HG03521 (cell line): Measurements from ENCODE around the gene UPK3A.
A peak's percentile ranks its signal among the peaks of the same experiment; 100 is the strongest.
"Not testable (repeated sequence)": the region's sequence is repeated elsewhere in the genome, so short reads cannot be mapped to it uniquely, and the experiment has no call there.

Experiments
- ATAC-seq: cut with Tn5 transposase; IDR thresholded peaks from one replicate; pipeline ENCODE4 v1.9.1; 2021; ENCODE audit warnings: mild to moderate bottlenecking, moderate library complexity; ENCODE audit not compliant: unreplicated experiment

The UPK3A gene

DNA sequence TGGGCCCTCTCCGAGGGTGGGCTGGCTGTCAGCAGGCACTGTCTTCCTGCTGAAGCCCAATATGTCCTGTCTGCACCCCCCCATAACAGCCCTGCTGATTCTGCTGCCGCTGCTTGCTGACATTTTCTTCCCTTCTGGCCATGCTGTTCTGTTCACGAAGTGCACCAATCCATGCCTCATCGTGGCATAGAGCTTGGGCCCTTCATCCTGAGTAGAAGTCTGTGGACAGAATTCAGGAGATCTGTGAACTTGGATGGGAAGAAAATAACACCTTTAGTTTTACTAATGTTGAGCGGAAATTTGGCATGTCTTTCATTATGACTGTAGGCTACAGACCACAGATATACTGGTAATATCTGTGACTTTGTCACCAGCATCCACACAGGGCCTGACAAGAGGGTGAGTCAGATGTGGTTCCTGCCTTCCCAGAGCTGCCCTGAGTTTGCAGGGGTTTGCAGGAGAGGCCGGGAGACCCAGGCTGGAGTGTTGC lies 29.9 kb upstream of the UPK3A start:
- ATAC-seq, result no peak

DNA sequence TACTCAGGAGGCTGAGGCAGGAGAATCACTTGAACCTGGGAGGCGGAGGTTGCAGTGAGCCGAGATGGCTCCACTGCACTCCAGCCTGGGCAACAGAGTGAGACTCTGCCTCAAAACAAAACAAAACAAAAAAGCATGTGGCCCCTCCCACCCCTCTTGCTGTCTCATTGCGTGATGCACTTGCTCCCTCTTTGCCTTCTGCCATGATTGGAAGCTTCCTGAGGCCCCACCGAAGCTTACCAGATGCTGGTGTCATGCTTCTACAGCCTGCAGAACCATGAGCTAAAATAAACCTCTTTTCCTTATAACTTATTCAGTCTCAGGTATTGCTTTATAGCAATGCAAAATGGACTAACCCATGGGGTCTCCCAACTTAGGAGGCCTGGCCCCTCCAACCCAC lies 26.8 kb upstream of the UPK3A start:
- ATAC-seq, result not testable (repeated sequence)

DNA sequence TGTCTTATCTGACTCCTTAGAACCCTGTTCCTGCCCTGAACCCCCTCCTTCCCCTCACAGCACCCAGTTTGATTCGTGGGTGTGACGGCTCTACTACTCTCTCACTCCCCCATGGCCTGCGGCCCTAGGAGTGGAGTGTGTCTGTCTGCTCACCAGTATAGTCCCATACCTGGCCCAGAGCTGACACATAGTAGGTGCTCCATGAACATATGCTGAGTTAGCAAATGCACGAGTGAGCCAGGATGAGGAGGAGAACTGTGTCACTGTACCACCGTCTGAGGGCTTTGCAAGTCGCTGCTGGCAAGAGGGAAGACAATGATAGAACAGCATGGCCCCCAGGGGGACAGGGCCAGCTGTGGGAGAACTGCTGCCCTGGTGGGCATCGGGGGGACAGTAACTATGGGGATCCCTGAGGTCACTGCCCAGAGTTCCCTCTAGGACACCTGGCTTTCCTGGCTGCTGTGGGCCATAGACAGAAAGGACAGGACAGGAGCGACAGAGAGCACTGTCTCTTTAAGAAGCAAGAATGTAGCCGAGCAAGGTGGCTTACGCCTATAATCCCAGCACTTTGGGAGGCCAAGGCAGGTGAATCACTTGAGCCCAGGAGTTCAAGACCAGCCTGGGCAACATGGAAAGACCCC lies 24.9 kb upstream of the UPK3A start:
- no peak for ATAC-seq

DNA sequence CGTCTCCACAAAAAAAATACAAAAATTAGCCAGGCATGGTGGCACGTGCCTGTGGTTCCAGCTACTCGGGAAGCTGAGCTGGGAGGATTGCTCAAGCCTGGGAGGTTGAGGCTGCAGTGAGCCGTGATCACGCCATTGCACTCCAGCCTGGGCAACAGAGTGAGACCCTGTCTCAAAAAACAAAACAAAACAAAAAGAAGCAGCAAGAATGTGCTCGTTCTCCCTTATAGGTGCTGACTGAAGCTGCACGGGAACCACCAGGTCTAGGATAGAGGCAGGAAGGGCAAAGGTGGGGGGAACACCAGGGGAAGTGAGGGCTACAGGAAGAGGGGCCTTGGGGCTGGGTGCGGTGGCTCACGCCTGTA lies 24.4 kb upstream of the UPK3A start:
- ATAC-seq, result not testable (repeated sequence)

DNA sequence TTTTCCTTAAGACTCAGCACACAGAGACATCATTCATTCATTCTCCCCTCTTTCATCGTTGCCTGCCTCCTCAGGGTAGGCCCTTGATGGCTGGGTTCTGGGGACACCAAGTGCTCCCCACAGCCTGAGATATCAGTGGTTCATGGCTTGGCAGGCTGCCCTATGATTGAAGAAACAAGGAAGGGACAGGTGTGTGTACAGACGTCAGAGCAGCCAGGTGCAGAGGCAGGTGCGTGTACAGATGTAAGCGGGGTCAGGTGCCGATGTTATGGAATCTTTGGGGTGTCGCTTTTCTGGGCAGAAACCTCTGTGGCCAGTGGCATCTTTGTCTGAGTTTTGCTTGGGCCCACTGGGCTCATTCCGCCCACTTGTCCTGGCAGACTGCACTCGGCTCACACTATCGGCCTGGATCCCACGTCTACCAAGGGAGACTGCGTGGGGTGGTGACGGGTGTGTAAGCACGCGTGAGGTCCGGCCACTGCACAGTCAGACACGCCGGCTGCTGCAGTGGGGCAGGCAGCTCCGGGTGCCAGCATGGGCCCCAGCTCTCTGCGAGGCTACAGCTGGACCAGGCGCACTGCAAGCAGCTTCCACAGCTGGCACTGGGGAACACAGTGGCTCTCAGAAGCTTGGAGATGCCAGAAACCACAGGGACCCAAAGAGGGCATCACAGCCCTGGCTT lies 23.2 kb upstream of the UPK3A start:
- no peak for ATAC-seq

DNA sequence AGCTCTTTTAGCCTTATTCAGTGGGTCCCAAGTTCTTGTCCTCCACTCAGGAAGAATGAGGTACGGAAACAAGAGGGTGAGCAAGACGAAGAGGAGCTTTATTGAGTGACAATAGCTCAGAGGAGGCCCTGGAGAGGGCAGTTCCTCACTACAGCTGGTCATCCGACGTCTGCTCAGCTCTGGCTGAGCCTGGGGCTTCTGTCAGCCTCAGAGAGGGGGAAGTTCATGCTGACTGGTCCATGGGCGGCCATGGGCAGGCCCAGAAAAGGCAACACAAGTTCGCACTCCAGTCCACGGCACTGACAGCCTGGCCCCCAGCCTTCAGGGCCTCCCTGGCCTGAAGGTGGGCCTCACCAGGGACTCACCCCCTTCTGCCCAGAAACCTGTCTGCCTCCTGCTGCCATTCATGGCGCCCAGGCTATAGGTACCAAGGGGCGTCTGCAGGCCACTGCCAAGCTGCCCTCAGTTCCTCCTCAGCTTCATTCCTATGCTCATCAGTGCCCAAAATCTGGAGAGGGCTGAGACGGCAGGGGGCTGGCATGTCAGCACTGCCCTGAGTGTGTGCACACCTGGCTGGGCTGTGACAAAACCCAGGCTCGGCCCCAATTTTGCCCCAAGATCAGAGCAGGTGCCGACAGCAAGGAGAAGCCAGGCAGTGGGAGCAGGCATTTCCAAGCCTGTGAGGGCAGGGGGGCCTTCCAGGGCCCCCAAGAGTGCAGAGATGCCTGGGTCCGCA lies 22.4 kb upstream of the UPK3A start:
- no peak for ATAC-seq

DNA sequence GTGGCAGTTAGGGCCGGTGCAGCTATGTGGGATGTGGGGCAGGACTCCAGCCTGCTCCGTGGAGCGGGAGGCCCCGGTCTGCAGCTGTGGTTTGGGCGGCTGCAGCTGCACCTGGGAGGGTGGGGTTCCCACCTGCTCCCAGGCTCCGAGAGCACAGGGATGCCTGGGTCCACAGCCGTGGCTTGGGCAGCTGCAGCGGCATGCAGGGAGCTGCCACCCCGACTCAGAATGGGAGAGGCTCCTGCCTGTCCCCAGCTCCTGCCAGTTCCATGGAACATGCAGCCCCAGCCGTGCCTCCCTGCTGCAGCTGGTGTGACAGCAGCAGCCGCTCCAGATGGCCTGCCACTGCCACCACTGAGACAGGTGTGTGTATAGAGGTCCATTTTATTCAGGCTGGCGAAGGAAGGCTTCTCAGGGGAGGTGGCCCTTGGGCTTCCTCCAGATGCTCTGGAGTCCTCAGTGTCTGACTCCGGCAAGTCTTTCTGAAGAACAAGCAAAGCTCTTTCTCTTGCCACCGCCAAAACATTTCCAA lies 21.8 kb upstream of the UPK3A start:
- ATAC-seq, result peak; percentile 38

DNA sequence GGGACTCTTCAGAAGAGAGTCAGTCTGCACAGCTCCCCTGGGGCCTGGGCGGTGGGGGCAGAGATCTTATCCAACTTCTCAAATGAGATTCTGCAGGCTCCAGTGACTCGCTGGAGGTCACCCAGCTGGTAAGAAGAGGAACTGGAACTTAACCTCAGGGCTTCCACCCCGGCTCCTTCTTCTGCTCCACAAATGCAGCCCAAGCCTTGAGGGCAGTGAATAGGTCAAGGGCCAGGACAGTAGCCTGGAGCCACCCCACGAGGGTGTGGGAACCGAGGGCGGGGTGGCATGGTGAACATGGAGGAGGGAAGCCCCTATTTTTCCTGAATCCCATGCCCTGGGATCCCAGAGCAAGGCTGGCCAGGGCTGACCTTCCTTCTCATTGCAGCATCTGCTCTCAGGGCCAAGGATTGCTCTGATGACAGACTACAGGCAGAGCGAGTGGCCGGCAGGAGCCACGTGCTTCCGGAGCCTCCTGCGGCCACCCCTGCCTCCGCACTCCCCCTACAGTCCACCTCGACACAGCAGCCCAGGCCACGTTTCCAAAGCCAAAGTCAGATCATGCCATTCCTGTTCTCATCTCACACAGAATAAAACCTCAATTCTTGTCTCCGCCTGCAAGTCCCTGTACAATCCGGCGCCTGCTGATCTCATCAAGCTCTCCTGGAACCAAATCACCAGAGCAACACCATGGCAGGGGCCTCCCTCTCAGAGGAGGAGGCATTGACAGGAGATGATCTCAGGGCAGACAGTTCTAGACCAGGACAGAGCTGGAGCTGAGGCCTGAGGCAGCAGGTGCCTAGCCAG lies 21.1 kb upstream of the UPK3A start:
- peak; percentile 65 for ATAC-seq

DNA sequence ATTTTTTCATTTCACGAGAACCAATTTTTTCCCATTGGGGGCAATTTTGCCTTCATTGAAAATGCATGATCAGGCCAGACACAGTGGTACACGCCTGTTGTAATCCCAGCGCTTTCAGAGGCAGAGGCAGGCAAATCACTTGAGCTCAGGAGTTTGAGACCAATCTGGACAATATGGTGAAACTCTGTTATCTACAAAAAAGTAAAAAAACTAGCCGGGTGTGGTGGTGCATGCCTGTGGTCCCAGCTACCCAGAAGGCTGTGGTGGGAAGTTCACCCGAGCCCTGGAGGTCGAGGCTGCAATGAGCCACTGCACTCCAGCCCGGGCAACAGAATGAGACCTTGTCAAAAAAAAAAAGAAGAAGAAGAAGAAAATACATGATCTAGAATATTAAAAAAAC lies 19.2 kb upstream of the UPK3A start:
- ATAC-seq, result no peak

DNA sequence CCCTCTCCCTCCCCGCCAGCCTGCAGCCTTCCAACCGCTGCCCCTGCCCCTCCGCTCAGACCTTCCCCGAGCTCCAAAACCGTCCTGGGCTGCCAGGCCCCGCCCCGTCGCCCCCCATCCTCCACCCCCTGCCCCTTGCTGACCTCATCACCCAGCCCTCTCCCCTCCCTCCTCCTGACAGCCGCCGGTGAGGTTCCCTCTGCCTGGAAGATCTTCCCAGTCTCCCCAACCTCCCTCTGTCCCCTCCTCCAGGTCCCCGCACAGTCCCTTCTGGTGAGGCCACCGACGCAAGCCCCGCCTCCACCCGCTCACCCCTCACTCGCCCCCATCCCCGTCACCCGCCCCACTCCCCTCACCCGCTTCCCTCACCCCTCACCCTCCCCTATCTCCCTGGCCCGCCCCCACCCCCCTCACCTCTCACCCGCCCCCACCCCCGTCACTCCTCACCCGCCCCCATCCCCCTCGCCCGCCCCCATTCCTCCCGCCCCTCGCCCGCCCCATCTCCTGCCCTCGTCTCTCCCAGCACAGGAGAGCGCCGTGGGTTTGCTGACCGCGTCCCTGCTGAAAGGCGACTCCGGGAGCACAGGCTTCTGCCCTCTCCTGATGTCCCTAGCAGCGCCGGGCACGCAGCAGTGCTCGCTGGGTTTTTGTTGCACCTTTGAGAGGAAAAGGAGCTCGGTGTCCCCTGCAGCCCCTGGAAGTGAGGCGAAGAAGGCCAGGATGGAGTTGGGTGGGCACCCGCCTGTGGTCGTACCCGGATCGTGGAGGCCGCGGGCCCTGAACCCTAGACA lies 16.4 kb upstream of the UPK3A start:
- ATAC-seq, result peak; percentile 20

DNA sequence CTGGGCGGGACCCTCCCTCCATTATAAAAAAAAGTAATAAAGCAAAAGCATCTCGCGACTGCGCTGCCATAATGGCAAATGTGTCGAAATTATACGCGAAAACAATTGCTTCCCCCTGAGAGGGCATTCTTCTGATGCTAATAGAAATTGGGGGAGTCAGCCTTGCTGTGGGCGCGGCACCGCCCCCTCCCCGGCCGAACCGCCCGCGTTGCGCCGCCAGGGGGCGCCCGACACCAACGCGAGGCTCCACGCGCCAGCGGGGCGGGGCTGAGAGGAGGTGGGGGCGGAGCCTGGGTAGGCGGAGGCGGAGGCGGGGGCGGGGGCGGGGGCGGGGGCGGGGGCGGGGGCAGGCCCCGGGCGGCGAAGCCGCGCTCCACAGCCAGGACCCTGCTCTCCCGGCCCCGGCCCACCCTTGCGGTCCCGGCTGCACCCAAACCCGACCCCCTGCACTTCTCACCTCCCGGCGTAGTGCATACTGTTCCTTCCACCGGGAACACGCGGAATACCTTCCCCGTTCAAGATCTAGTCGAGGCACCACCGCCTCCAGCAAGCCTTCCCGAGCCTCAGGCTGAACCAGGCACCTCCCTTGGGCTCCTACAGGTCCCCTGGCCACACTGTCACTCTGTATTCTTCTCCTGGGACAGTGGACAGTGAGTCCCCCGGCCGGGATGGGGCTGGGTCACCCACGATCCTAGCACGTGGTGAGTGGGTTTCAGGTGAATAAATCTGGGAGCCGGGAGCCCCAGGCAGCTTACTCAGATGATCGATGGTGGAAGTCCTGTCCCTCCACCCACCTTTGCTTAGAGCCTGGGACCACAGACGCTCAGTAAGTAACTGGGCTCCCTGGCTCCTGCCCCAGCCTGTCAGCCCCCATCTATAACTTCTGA lies 15.5 kb upstream of the UPK3A start:
- ATAC-seq, result peak; percentile 69

DNA sequence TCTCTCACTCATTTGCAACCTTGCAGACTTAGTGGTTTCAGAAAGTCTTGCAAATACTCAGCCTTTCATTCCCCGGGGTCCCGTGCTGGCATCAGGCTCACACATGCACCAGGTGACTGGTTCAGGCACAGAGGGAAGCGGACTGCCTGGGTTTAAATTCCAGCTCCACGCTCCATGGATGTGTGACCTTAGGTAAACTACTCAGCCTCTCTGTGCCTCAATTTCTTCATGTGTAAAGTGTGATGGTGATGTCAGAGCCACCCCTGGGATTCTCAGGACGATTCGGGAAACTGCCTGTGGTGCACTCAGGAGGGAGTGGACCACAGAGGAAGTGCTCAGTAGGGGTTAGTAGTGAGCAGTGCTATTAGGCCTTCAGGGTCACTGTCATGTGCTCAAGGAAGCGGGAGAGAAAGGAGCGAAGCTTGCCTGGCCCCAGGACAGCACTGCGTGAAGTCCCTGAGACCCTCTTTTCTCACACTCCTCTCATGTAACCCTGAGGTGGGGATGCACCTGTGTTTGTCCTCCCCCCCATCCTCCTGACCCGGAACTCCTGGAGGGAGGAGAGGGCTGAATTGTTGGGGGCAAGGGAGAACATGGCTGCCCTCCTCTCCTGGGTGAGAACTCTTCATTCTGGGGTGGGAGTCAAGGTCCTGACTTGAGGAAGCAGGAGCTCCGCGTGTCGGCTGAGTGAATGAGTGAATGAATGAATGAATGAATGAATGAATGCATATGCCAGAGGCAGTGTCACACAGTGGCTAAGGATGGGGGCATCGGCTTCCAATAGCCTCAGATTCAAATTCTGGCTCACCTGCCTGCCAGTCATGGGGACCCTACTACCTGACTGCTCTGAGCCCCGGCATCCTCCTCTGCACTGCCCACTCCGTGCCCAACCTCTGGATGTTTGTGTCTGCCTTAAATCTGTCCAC lies 14.4 kb upstream of the UPK3A start:
- no peak for ATAC-seq

DNA sequence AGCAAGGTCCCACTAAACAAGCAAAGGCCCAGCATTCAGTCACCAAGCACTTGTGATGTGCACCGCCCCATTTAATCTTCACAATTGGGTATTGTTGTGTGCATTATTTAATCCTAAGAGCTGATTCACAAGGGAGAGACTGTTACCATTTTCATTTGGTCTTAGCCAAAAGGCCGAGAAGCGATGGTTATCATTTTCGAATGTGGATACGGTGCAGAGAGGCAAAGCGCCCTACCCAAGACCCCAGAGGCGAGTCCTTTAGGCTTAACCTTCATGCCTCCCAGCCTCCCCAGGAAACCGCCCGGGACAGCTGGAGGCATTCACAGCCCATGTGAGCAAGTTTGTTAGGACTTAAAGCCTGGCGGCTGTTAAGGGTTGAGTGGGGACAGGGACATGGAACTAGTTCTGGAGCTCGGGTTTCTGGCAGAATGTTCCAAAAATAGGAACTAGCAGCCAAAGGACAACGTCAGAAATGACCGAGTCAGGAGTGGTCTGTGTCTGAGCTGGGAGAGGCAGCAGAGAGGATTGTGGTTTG lies 13.0 kb upstream of the UPK3A start:
- no peak for ATAC-seq

DNA sequence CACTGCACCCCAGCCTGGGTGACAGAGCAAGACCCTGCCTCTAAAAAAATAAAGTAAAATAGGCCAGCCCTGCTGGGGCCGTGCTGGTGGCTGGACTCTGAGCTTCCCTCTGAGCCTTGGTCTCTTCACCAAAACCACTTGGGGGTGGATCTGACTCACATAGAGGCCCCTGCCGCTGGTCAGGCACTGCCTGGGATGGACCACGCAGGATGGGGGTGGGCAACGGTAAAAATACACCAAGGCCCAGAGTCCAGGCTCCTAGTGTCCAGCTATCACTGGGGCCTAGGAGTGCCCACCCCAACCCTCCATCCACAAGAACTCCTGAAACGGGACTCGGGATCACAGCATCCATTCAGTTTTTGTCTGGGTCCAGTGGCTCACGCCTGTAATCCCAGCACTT lies 12.3 kb upstream of the UPK3A start:
- no peak for ATAC-seq

DNA sequence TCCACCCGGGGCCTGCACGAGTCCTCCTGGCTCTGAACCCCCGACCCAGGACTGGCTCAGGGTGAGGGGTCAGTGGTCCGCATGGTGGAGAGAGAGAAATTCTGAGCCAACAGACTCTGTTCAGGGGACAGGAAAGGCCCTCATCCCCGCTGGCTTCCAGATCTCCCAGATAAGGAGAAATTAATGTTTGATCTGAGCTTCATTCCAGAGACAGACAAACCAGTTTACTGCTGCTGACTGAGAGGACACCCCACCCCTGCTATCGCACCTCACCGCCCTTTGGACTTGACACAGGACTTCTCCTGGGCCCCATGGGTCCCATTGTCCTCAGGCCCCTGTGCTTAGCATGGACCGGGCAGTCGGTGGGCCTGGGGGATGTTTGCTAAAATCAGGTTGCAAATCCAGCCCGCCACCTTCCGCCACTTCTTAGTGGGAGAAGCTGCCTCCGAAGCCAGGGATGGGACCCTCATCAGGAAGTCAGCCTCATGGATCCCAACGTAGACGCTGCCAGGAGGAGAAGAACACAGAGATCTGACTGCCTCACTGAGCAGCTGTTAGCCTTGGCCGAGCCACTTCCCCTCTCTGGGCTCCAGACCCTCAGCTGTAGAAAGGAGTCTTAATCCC lies 11.2 kb upstream of the UPK3A start:
- ATAC-seq, result no peak

DNA sequence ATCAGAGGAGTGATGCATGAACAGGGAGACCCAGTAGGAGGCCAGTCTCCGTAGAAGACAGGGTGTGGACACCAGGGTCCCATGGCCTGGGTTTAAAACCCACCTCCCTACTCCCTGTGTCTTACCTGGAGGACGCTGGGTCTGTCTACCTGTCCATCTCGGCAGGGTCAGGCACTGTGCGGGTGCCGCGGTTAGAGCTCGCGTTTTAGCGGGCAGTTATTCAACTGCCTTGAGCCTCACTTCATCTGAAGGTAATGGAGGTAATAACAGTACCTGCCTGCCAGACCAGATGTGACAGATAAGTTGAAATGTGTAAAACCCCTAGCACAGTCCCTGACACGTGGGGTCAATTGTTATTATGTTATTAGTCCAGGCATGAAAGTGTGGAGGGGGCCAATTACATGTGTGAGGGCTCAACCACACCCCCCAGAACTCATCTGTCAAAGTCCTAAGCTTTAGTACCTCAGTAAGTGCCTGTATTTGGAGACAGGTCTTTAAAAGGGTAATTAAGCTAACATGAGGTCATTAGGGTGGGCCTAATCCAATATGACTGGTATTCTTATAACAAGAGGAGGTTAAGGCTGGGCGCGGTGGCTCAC lies 8.1 kb upstream of the UPK3A start:
- ATAC-seq, result no peak

DNA sequence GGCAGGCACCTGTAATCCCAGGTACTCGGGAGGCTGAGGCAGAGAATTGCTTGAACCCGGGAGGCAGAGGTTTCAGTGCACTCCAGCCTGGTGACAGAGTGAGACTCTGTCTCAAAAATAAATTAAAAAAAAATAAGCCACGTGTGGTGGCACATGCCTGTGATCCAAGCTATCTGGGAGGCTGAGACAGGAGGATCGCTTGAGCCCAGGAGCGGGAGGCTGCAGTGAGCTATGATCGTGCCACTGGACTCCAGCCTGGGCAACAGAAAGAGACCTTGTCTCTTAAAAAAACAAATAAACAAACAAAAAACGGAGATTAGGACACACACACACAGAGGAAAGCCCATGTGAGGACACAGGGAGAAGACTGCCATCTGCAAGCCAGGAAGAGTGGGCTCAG lies 7.0 kb upstream of the UPK3A start:
- ATAC-seq, result not testable (repeated sequence)
